NCI-H460 (cell line): ENCODE results near the gene CERS3. TPM values are rescaled to one million over a fixed set of nuclear protein-coding genes. Genes with fewer than 3 reads are reported as not detected.

Source experiments
- DNase-seq: peaks from one replicate; pipeline ENCODE4 v3.0.0-alpha.2; 2016; ENCODE audit warnings: low read depth; ENCODE audit errors: extremely low read depth
- polyA plus RNA-seq: library from polyadenylated mRNA; depleted of rRNA; stranded (reverse); fragments of >200 nt; gene quantifications from 2 replicates; pipeline ENCODE4 v1.2.3, GENCODE V29; 2014; cell fraction: nucleus; rRNA removed
- total RNA-seq: library from RNA; depleted of rRNA; stranded (reverse); fragments of >200 nt; shearing (Covaris generic); gene quantifications from 2 replicates; pipeline ENCODE4 v1.2.3, GENCODE V29; 2014; rRNA removed

Gene CERS3
- not detected in 2 replicates for total RNA-seq
- not detected in 2 replicates for polyA plus RNA-seq

DNA sequence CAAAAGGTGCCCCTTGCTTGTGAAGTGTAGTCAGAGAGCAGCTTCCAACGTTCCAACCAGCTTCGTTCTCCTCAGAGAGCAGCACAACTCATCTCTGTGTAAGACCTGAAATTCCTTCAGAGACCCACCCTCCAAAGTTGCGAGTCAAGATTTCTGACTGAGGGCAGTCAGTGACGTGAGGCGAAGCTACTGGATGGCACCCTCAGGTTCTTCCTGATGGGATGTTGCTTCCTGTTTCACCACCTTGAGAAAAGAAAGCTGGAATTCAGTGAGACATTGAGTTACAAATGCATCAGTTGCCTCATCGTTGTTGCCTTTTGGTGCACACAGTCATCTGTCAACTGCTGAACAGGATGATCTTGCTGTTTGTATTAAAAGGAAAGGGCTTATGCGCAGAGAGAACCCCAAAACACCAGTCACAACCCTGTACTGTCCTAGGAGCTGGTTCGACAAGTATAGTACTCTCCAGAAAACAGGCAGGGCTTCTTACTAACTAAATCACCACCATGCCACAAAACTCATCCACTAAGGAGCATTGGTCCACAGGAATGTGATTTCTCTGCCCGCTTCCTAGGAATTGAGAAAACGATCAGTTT, at the start of gene CERS3:
Gene CERS3, minus strand, starts transcription at position 118 of the 596 bp plus-strand sequence. CDS start 27,101 bp downstream, outside the sequence.
- DNase-seq = no peak

DNA sequence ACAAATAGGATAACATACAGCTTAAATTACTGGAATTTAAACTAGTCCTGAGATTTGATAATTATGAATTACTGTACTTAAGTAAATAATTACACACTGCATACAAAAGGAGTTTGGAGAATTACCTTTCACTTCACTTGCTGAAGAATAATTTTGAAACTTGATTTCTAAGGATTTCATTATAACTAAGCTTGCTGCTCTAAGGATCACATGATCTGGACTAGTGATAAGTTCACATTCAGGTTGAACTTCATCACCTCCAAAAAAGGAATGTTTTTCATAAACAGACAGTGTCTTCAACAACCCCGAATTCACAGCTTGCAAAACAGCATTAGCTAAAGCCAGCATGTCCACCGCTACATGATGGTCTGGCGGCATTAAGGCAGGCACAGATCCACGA, 44.8 kb upstream of the CERS3 start:
- DNase-seq = no peak

DNA sequence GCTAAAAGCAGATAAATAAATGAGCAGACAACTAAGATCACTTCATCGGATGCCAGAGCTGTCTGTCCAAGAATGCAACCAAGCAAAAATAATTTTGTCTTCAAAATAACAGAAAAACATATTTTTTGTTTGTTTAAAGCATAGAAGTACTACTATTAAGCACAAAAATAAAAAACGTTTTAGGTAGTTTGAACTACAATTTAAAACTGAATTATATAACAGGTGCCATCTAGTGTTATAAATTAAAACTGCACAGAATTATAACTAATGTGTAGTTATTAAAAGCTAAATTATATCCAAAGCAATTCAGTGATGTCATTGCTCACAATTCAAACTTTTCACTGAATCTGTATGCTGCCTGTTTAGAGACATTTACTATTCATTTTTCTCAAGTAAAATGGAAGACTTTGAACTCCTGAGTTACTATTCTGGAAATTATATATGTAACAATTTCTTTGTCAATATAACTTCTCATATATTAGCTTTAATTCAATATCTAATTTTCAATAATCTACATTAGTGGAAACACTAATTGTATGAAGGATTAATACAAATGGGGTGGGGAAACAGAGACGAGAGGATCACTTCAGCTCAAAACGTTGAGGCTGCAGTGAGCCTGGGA, 43.7 kb upstream of the CERS3 start:
- peak; percentile 7 for DNase-seq

DNA sequence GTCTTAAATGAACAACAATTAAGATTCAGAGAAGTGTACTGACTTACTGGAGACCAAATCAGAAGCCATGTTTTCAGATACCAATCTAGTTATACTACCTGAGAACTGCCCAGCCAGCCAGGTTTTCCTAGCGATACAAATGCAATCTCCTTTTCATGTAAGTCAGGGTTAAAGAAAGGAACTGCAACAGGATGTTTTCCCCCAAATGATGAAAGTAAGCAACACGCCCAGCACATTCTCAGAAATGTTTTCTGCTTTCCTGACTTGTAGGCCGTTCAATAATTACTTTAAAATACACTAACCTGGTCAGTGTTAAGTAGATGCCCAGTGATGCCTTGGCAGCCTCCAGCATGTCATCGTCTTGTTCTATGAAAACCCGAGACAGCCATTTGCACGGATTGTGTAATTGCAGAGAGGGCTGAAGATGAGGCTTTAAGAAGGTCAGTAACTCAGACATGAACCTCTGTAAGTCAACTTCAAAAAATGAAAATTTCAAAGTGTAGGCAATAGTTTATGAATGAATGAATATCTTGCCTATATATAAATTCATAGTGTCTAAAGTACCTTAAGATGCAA, 42.9 kb upstream of the CERS3 start:
- no peak for DNase-seq

DNA sequence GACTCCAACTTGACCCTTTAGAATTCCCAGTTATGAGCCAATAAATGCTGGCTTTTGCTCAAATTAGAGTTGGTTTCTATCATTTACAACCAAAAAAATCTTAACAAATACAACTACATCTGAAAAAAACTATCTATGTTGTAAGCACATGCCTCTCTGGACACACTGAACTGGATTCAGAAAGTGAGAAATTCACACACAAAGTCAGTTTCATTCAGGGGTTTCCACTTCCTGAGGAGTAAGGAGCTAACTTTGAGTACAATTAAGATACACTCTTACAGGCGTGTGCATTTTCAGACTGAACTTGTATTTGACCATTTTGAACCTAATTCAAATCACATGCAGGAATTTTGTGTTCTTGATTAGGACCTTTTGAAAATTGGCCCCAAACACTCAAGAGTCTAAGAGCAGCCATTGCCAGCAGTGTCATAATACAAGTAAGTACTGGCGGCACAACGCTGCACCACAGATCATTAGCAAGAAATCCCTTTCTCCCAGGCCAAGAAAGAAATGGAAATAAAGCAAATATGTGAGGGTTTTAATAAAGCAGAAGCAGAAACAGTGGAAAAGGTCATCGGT, 42.1 kb upstream of the CERS3 start:
- no peak for DNase-seq

DNA sequence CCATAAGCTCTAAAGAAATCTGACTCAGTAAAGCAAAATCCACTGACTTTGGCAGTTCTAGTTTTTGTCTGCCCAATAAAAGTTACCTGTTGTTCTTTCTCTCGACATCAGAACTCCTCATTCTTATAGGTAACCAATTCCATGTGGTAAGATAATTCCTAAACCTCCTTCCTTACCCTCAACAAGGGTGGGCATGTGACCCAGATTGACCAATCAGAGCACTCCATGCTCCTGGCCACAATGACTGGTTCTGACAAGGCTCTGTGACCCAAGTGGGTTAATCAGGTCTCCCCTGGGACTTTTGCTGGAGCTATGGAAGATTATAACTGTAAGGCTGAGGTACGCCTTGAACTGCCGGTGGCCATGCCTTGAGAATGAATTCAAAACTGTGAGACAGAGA, 41.5 kb upstream of the CERS3 start:
- no peak for DNase-seq

DNA sequence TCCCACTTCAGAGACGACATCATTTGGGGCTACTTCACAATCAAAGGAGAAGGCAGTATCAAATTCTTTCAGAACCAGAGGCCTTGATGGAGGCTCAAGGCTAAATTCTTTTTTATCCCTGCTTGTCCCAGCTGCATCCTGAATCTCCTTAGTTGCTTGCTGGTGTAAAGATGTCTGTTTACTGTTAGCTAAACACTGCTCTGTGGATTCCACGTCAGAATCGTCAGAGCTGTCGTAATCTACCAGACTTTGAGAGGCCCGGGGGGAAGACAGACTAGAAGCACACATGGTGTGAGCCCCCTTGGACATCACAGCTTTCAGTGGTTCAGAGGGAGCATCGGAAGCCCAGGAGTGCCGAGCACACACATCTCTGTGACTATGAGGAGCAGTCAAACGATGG, 40.6 kb upstream of the CERS3 start:
- DNase-seq = no peak

DNA sequence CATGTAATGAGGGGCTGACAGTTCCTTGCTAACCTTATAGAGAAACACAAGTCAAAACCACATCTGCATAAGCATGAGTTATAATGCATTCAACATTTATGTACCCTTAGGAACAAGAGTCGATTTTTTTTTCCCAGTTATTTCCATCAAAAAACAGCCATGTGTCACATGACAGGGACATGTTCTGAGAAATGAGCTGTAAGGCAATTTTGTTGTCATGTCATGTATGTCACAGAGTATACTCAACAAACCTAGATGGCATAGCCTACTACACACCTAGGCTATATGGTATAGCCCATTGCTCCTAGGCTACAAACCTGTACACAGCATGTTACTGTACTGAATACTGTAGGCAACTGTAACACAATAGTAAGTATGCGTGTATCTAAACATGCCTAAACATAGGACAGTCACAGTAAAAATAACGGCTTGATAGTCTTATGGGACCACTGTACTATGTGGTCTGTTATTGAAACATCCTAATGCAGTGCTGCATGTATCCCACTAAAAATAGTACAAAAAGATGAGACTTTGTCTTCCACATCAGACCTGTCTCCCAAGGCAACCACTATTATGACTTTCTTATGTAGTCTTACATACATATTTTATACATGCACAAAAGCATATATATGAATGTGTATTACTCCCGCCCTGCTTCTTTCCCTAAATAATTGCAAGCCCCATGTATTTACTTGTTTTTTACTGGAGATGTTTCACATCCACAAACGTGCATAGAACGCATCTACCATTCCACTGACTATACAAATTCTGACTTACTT, 38.3 kb upstream of the CERS3 start:
- DNase-seq = no peak

DNA sequence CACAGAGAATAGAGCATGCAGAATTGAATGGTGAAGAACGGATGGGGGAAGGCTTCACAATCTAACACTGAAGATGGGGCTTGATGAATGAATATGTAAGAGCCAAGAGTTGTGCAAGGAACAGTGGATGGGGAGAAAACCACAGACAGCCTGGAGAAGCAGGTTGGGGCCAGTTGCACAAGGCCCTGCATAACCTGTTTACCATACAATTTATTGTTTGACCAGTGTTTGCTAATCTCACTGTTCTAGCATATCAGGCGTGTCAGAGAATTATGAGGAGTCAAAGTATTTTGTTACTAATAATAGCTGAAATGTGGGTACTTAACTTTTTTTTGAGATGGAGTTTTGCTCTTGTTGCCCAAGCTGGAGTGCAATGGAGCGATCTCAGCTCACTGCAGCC, 36.8 kb upstream of the CERS3 start:
- DNase-seq = no peak

DNA sequence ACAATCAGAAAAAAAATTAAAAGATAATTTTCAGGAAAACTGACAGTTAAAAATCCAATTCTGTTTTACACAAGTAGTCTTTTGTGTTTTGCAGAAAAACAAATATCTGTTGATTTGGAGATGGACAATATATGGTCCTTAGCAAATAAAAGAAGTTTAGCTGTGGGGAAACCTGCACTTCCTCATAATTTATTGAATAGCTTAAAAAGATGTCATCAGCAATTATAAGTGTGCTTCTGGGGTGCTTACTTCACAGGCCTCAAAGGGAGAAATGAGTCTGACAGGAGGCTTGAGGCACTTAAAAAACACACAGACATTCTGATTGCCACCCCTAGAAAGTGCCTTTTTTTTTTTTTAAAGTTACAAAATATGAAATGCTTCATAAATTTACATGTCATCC, 31.6 kb upstream of the CERS3 start:
- no peak for DNase-seq

DNA sequence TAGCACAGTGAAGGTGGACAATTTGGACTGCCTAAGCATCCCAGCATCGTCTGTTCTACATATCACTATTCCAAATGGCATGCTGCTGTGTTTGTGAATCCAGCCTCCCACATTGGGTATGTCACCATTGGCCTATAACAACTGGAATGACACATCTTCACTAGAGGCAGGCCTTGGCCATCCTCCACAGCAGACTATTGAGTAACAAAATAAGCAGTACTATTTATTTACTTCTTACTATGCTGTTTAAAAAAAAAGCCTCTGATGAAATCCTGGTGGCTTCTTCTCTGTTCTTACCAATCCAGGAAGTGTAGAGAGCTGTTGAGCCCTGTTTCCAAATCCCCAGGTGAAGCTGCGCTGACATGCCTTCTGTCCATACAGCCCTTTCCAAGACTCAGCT, 30.6 kb upstream of the CERS3 start:
- DNase-seq = no peak

DNA sequence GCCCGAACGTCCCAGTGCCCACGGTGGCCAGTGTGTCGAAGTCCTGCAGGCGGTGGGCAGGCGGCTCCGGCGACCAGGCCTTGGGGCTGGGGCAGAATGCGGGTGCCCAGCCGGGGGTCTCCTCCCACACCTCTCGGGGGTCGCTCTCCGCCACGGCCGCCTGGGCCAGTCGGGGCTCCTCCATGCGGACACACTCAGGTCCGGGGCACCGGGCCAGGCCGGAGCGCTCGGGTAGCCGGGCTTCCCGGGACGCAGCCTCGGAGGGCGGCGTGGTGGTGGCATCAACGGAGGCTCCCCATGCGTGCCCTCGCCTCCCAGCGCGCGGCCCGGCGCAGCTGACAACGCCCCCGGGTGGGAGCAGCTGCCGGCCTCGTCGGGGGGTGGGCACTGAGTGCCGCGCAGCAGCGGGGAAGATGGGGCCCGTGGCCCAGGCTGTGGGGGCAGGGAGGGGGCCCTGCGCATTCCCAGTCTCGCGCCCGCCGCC, 30.1 kb upstream of the CERS3 start:
- no peak for DNase-seq

DNA sequence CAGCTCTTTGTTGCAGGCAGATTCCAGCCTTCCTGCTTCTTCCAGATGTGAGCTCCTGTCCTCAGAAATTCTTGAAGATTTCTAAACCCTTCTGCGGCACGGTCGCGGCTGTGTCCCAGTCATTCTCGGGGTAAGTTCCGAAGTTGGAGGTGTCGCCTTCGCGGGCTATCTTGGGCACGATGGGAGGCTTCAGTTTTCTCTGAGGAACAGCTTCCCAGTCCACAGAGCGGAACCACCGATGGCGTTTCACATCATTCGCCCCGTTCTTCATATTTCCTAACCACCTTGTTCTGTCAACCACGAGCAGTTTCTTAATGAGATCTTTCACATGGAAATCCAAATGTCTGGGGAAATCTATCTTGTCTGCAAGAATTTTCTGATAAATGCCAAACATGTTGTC, 24.7 kb upstream of the CERS3 start:
- no peak for DNase-seq

DNA sequence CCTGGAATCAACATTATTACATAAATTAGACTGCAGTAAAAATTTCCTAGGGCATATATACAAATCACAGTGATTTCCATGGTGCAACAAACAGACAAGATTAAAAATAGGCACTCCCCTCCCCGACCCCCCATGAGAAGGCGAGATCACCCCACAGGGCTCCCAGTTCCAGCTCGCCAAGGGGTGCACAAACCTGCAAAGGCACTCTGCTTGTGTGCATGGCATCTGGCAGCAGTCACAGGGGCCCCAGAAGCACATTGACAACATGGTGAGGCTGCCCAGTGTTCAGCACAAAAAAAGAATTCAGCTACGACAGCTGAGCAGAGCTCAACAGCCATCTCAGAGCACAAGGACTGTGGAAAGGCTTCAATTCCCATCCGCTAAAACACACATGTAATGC, 19.2 kb upstream of the CERS3 start:
- no peak for DNase-seq

DNA sequence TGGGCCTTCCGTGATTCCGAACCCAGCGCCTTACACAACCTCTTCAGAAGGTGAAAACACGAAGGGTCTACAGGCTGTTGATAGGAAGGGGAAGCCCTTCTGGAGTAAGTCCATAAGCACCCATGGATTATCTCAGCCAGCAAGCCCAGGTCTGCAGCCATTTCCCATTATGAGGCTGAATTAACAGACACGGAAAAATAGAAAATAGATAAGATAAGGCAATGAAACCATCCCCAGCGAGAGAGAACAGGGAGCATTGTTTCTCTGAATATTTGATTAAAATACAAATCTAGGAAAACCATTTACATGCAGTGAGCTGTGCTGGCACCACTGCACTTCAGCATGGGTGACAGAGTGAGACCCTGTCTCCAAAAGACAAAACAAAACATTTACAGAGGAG, 16.2 kb upstream of the CERS3 start:
- DNase-seq = no peak

DNA sequence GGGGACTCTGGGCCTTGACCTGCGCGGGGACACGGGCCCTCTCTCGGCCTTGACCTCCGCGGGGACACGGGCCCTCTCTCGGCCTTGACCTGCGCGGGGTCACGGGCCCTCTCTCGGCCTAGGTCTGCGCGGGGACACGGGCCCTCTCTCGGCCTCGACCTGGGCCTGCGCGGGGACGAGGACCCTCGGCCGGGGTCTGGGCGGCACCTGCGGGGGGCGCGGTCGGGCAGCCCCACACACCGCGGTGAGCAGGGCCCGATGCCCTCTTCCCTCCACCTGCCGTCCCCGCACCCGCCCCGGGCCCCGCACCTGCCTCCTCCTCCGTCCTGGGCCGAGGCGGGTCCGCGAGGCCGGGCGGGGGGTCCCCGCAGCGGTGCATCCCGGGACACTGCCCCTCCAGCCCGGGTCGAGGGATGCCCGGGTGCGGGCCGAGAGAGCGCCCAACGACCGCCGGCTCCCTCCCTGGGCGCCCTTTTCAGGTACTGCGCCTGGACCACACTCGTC, 15.6 kb upstream of the CERS3 start:
- no peak for DNase-seq

DNA sequence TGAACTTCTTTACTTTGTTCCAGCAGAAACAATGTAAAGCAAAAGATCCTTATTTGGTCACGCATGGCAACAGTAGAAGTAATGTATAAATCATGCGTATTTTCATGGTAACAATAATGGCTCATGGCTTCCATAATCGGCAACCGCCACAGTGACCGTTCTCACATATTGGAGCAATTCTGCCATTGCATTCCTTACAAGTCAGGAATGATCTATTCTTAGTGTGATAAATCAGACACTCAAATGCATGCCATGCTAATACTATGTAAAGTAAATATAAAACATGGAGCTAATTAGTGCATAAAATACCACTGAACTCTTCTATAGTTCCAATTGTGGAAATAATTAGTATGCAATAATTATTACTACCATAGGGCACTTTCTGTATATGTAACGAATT, 13.5 kb upstream of the CERS3 start:
- no peak for DNase-seq

DNA sequence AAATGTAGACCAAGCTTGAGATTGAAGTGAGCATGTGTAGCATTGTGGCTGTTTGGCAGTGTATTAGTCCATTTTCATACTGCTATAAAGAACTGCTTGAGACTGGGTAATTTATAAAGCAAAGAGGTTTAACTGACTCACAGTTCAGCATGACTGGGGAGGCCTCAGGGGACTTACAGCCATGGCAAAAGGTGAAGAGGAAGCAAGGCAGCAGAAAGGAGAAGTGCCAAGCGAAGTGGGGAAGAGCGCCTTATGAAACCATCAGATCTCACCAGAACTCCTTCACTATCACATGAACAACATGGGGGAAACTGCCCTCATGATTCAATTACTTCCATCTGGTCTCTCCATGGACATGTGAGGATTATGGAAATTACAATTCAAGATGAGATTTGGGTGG, 8.6 kb upstream of the CERS3 start:
- DNase-seq = no peak

DNA sequence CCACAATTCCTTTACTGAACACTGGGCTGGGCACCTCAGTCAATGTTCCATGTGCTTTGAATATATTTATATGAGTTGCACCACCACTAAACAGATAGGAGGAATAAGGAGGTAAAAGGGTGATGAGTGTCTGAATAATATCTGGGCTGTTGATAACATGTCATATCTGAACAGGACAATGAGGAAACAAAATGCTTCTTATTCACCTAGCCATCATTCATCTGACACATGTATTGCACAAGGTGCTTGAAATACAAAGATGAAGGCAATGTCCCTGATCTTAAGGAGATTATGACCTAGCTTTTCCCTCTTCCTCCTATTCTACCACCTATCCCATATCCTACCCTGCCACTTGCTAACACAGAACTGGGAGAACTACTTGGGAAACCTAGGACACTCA, 8.0 kb upstream of the CERS3 start:
- no peak for DNase-seq

DNA sequence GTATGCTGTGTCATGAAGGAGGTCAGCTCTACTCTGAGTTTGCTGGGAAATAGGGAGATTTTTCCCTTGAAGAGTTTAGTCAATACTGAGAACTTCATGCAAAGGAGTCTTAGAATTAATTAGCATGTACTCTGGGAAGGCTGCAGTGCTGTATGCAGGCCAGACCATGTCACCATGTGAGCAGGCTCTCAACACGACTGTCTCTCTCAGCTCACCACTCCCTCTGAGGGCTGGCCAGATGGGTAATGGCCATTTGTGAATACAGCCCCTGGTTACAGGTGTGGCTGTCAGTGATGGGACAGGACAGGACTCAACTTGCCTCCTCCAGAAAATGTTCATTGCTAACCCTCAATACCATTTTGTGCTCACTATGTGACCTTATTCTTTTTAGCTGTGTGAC, 5.1 kb upstream of the CERS3 start:
- no peak for DNase-seq

DNA sequence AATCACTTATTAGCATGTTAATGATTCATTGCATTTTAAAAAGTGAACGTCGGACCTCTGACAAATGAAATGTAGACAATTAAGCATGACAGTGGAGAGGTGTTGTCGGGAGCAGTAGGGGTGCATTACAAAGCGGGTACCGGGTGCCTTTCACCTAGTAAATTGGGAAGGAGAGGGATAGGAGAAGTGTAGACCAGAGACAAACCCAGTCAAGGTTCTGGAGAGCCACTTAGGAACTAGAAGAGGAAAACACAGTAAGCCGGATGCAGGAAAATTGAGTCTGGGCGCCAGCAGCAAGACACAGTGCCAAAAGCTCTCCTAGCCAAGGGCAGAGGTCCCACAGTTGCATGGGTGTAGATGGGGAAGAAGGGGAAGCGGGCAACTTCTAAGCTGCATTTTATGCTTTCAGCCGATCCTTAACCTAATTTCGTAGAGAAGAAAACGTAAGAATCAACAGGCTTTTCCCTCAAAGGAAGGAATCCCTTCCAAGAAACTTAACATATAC, 3.1 kb upstream of the CERS3 start:
- DNase-seq = no peak
